Activated CD8-positive, alpha-beta memory T cell treated with anti-CD3 and anti-CD28 coated beads, Interleukin-2, amount 50 U/mL, for 48 hours (primary cell): ENCODE data around the gene ANKS1B.
"Not testable (repeated sequence)": the region's sequence is repeated elsewhere in the genome, so short reads cannot be mapped to it uniquely, and the experiment has no call there.

ENCODE experiments used
- DNase-seq: peaks from one replicate; pipeline ENCODE4 v3.0.0-alpha.2; 2020

Gene ANKS1B

GRCh38 chr12:99686142-99686541 is 298.6 kb downstream of the ANKS1B start:
- no peak for DNase-seq

GRCh38 chr12:99680276-99680675 is 304.5 kb downstream of the ANKS1B start:
- no peak for DNase-seq

GRCh38 chr12:99670635-99671034 is 314.1 kb downstream of the ANKS1B start:
- DNase-seq = no peak

GRCh38 chr12:99658671-99659349 is 325.9 kb downstream of the ANKS1B start:
- DNase-seq = no peak

GRCh38 chr12:99649551-99649950 is 335.2 kb downstream of the ANKS1B start:
- DNase-seq = no peak

GRCh38 chr12:99648183-99648582 is 336.6 kb downstream of the ANKS1B start:
- no peak for DNase-seq

GRCh38 chr12:99647453-99647852 is 337.3 kb downstream of the ANKS1B start, which contains the start of gene GARIN6:
TSS of gene GARIN6 (plus strand) at chr12:99647753. CDS start at chr12:99648175, 422 bp downstream.
- no peak for DNase-seq

GRCh38 chr12:99644629-99645028 is 340.1 kb downstream of the ANKS1B start:
- DNase-seq = no peak

GRCh38 chr12:99627459-99627858 is 357.3 kb downstream of the ANKS1B start:
- no peak for DNase-seq

GRCh38 chr12:99624591-99624990 is 360.1 kb downstream of the ANKS1B start:
- DNase-seq = not testable (repeated sequence)

- no peak for DNase-seq
Measured at GRCh38 chr12:99620159-99620479, 364.6 kb downstream of the ANKS1B start.

GRCh38 chr12:99619389-99620158 is 365.2 kb downstream of the ANKS1B start:
- no peak for DNase-seq

GRCh38 chr12:99618657-99619056 is 366.1 kb downstream of the ANKS1B start:
- DNase-seq = no peak

GRCh38 chr12:99611599-99611998 is 373.1 kb downstream of the ANKS1B start:
- DNase-seq = no peak

GRCh38 chr12:99611117-99611516 is 373.6 kb downstream of the ANKS1B start:
- DNase-seq = no peak

- no peak for DNase-seq
Measured at GRCh38 chr12:99609455-99610181, 375.1 kb downstream of the ANKS1B start.

- DNase-seq = no peak
Measured at GRCh38 chr12:99600388-99600787, 384.3 kb downstream of the ANKS1B start.

- no peak for DNase-seq
Measured at GRCh38 chr12:99598785-99599184, 386.0 kb downstream of the ANKS1B start.

GRCh38 chr12:99596762-99597161 is 388.0 kb downstream of the ANKS1B start:
- no peak for DNase-seq

GRCh38 chr12:99577125-99577524 is 407.6 kb downstream of the ANKS1B start:
- DNase-seq = not testable (repeated sequence)

GRCh38 chr12:99573980-99574379 is 410.8 kb downstream of the ANKS1B start:
- DNase-seq = no peak

GRCh38 chr12:99567072-99567471 is 417.7 kb downstream of the ANKS1B start:
- DNase-seq = no peak

- no peak for DNase-seq
Measured at GRCh38 chr12:99558109-99558508, 426.6 kb downstream of the ANKS1B start.

- no peak for DNase-seq
Measured at GRCh38 chr12:99553461-99553860, 431.3 kb downstream of the ANKS1B start.
